K562 (cell line): Measurements from ENCODE around the gene HOXC10. TPM values are rescaled to one million over a fixed set of nuclear protein-coding genes. Genes with fewer than 3 reads are reported as not detected.

Source experiments
- ATAC-seq: fragments of 200-7000 bp; cut with Tn5 transposase; 3 replicates; pipeline ENCODE4 v1.9.1; 2020; ENCODE audit warnings: moderate library complexity
- BruUV-seq: library from RNA; stranded (reverse); fragments of 400-500 nt; replicated peaks from 2 replicates; lab custom pipeline; 2021; lab: Mats Ljungman, UMichigan
- CTCF ChIA-PET: fragments of 300-600 bp; formaldehyde crosslinking; extraction: SDS; loops from one replicate; lab custom pipeline; 2021; ENCODE audit warnings: low intra/inter-chr PET ratio; lab: Yijun Ruan, JAX
- POLR2A ChIA-PET: fragments of 300-600, 350-650 bp; sonication (Branson Sonifier 250); formaldehyde crosslinking; extraction: SDS; loops from one replicate; lab custom pipeline; 2021; ENCODE audit warnings: antibody characterized with exemption, inconsistent platforms; lab: Yijun Ruan, JAX
- DNase-seq, 4 experiments: peaks; one replicate each; pipeline versions ENCODE4 v3.0.0 to v3.0.0-alpha.2; 2011 to 2018; ENCODE audit warnings: low spot score in 3 of 4, mixed read lengths in 3 of 4; ENCODE audit errors: extremely low read depth in 1 of 4
- FAIRE-seq: peaks from 2 replicates; lab custom pipeline; 2011; peaks lifted over from hg19 to GRCh38; lab: Jason Lieb, UNC
- H2AFZ ChIP-seq: 2 replicates; pipeline ENCODE4 v1.6.0; 2011; ENCODE audit warnings: low read depth, low read length, control low read depth, inconsistent platforms
- H3K27ac ChIP-seq: fragments of 200-600 bp; 3 replicates; pipeline ENCODE4 v1.8.0; 2011; ENCODE audit warnings: low read depth, mild to moderate bottlenecking, control low read depth, inconsistent platforms, low read length, moderate library complexity, mixed read lengths; ENCODE audit errors: extremely low read depth
- H3K27me3 ChIP-seq, 2 experiments: fragments of 300-600 bp in 1 of 2; 2 replicates in 1 of 2; 3 replicates in 1 of 2; pipeline versions ENCODE4 v1.6.0 to v1.8.0; 2011; ENCODE audit warnings: inconsistent platforms in 2 of 2, low read length in 2 of 2, mild to moderate bottlenecking in 1 of 2, mixed read lengths in 1 of 2, moderate library complexity in 1 of 2; ENCODE audit not compliant: control insufficient read depth in 2 of 2, insufficient read depth in 2 of 2
- H3K36me3 ChIP-seq: fragments of 300-600 bp; 3 replicates; pipeline ENCODE4 v1.8.0; 2011; ENCODE audit warnings: mild to moderate bottlenecking, low read length, inconsistent platforms; ENCODE audit not compliant: control insufficient read depth, insufficient read depth
- H3K4me1 ChIP-seq, 2 experiments: fragments of 200-600 bp in 1 of 2; replicated peaks in 1 of 2; 2 replicates in 1 of 2; 3 replicates in 1 of 2; pipeline versions ENCODE4 v1.5.1 to v1.8.0; 2011; ENCODE audit warnings: inconsistent platforms in 2 of 2, low read length in 2 of 2, mild to moderate bottlenecking in 1 of 2, mixed read lengths in 1 of 2, moderate library complexity in 1 of 2; ENCODE audit not compliant: control insufficient read depth in 2 of 2, insufficient read depth in 2 of 2
- H3K4me2 ChIP-seq: 2 replicates; pipeline ENCODE4 v1.6.1; 2011; ENCODE audit warnings: low read length, control low read depth, inconsistent platforms, mixed read lengths; ENCODE audit not compliant: insufficient read depth
- H3K4me3 ChIP-seq: fragments of 200-600 bp; sonication (generic), shearing (Covaris generic); 2 replicates; pipeline ENCODE4 v1.5.1; 2016; ENCODE audit warnings: control low read depth, inconsistent platforms
- H3K79me2 ChIP-seq: fragments of 200-600 bp; 3 replicates; pipeline ENCODE4 v1.8.0; 2011; ENCODE audit warnings: low read length, inconsistent platforms; ENCODE audit not compliant: control insufficient read depth, insufficient read depth
- H3K9ac ChIP-seq, 2 experiments: 2 replicates each; pipeline versions ENCODE4 v1.6.0 to v1.6.1; 2011; ENCODE audit warnings: low read depth in 2 of 2, low read length in 2 of 2, control low read depth in 1 of 2, inconsistent platforms in 1 of 2, mild to moderate bottlenecking in 1 of 2, mixed read lengths in 1 of 2; ENCODE audit not compliant: insufficient read depth in 1 of 2
- H3K9me1 ChIP-seq: one replicate; pipeline ENCODE4 v1.6.0; 2011; ENCODE audit warnings: inconsistent platforms, mild to moderate bottlenecking, low read length, moderate library complexity; ENCODE audit not compliant: control insufficient read depth, insufficient read depth
- H3K9me3 ChIP-seq: replicated peaks from 2 replicates; pipeline ENCODE4 v1.5.1; 2011; ENCODE audit warnings: low read depth, low read length, inconsistent platforms; ENCODE audit not compliant: control insufficient read depth, insufficient read depth
- H4K20me1 ChIP-seq: replicated peaks from 2 replicates; pipeline ENCODE4 v1.6.1; 2011; ENCODE audit warnings: low read length, inconsistent platforms, mixed read lengths; ENCODE audit not compliant: control insufficient read depth, insufficient read depth
- ERF ChIP-seq: fragments of 450-650 bp; formaldehyde crosslinking; IDR thresholded peaks from 2 replicates; pipeline ENCODE4 v1.4.0; 2020; ENCODE audit warnings: mild to moderate bottlenecking, mixed read lengths
- HDAC8 ChIP-seq: fragments of 450-650 bp; IDR thresholded peaks from 2 replicates; pipeline ENCODE4 v1.6.1; 2016; ENCODE audit warnings: mild to moderate bottlenecking, missing genetic modification characterization, moderate library complexity, missing compliant biosample characterization
- MCM2 ChIP-seq: fragments of 450-650 bp; IDR thresholded peaks from 2 replicates; pipeline ENCODE4 v1.6.1; 2017; ENCODE audit warnings: low read depth, mild to moderate bottlenecking
- WGBS: fragments of 100-300 bp; shearing (Covaris generic); methylation state at CpG from one replicate; pipeline ENCODE4 v1.1.6; 2016; ENCODE audit warnings: low coverage, mixed read lengths; ENCODE audit not compliant: insufficient coverage; ENCODE audit errors: missing lambda C conversion rate; 5-methylcytosine and 5-hydroxymethylcytosine counted together
- in situ Hi-C: fragments of 300-500 bp; cut with MboI; formaldehyde crosslinking; loops from 4 replicates; pipeline ENCODE4 v1.15.0; 2018; ENCODE audit warnings: inconsistent platforms, mixed read lengths
- intact Hi-C: fragments of 100-400 bp; cut with micrococcal nuclease; formaldehyde crosslinking; loops from 2 replicates; pipeline ENCODE4 v1.14.2; 2022
- polyA plus RNA-seq, 8 experiments: library from polyadenylated mRNA; depleted of rRNA in 4 of 8; stranded (reverse) in 5 of 8; unstranded in 3 of 8; fragments of >200 nt; fragmentation: Nextera tagmentation in 2 of 8; fragmentation: Illumina TruSeq in 1 of 8; extraction: Ambion mirVana in 2 of 8; extraction: Trizol in 1 of 8; gene quantifications; 2 replicates each; pipeline versions ENCODE4 v1.2.1 to v1.2.3, GENCODE V29; 2011 to 2014; ENCODE audit warnings: inconsistent platforms in 1 of 8, missing spikeins in 1 of 8
- total RNA-seq, 7 experiments: library from RNA; depleted of rRNA in 6 of 7; stranded (reverse); fragments of >200 nt in 6 of 7; fragmentation: Illumina TruSeq in 2 of 7; extraction: Trizol in 2 of 7; gene quantifications; 2 replicates each; pipeline versions ENCODE4 v1.2.1 to v1.2.3, GENCODE V29; 2011 to 2021; ENCODE audit warnings: low replicate concordance in 1 of 7
- TF ChIP-seq, protein P1 (sequence below): fragments of 250-450 bp; sonication (Bioruptor Pico); IDR thresholded peaks from 2 replicates; pipeline ENCODE4 v1.5.0; 2020; ENCODE audit warnings: mild to moderate bottlenecking, borderline replicate concordance

HOXC10 gene
- total and polyA plus RNA-seq, 9 of the 15 experiments (the other 6 are each of a cell fraction or from before 2014, with no cell fraction given): 0.13 to 0.77 (median 0.35) TPM; not detected in 2

- no peak overlapping the region for H3K27ac ChIP-seq
- FAIRE-seq (no peak), DNase-seq (no peak), ATAC-seq (no peak)
- no peak overlapping the region for H3K4me3 ChIP-seq
- H3K9me3 ChIP-seq: no peaks in the 10 kb centered on the region
- no peaks in the 10 kb centered on the region for H3K79me2 ChIP-seq
- TF ChIP-seq MCM2: no peak
- no peak for TF ChIP-seq ERF (CRISPR knock-in tag)
- TF ChIP-seq, protein P1, sequence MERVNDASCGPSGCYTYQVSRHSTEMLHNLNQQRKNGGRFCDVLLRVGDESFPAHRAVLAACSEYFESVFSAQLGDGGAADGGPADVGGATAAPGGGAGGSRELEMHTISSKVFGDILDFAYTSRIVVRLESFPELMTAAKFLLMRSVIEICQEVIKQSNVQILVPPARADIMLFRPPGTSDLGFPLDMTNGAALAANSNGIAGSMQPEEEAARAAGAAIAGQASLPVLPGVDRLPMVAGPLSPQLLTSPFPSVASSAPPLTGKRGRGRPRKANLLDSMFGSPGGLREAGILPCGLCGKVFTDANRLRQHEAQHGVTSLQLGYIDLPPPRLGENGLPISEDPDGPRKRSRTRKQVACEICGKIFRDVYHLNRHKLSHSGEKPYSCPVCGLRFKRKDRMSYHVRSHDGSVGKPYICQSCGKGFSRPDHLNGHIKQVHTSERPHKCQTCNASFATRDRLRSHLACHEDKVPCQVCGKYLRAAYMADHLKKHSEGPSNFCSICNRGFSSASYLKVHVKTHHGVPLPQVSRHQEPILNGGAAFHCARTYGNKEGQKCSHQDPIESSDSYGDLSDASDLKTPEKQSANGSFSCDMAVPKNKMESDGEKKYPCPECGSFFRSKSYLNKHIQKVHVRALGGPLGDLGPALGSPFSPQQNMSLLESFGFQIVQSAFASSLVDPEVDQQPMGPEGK (CRISPR knock-in tag): no peak
- TF ChIP-seq HDAC8 (tag): no peak
- no peaks in the 10 kb centered on the region for H3K36me3 ChIP-seq
- peaks cover 22% of the 10 kb centered on the region for H4K20me1 ChIP-seq
- BruUV-seq: no TSS peak
- no peak overlapping the region for H3K9ac ChIP-seq
- ChIA-PET POLR2A (interaction anchor here (0.9 kb wide), 1 partner anchor 12 kb away, joined by 4 read pairs; no protein-coding TSS in a partner anchor), CTCF (no interaction called here)
- intact Hi-C loops: no loop called here
- peaks cover 63 to 92% of the 10 kb centered on the region in 2 experiments for H3K27me3 ChIP-seq
- in situ Hi-C loops: no loop called here
- H3K9me1 ChIP-seq: no peaks in the 10 kb centered on the region
- peaks cover 0 to 29% of the 10 kb centered on the region in 2 experiments; a peak in 2 of 5 replicates for H3K4me1 ChIP-seq
- 50% methylated on average over 32 of the region's 86 CpGs for WGBS
- no peak overlapping the region for H3K4me2 ChIP-seq
- no peak overlapping the region for H2AFZ ChIP-seq
These were observed 29.7 kb upstream of the HOXC10 start for GRCh38 chr12:53955036-53955775.
